CD4-positive, alpha-beta T cell treated with Interleukin-2 at 100 ng/mL for 4 hours (primary cell): ENCODE measurements around the gene RNF114.
"Not testable (repeated sequence)": the region's sequence is repeated elsewhere in the genome, so short reads cannot be mapped to it uniquely, and the experiment has no call there.

Experiments used
- DNase-seq: peaks from one replicate; pipeline ENCODE4 v3.0.0-alpha.2; 2020; ENCODE audit warnings: low spot score

Gene RNF114, protein sequence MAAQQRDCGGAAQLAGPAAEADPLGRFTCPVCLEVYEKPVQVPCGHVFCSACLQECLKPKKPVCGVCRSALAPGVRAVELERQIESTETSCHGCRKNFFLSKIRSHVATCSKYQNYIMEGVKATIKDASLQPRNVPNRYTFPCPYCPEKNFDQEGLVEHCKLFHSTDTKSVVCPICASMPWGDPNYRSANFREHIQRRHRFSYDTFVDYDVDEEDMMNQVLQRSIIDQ

DNA sequence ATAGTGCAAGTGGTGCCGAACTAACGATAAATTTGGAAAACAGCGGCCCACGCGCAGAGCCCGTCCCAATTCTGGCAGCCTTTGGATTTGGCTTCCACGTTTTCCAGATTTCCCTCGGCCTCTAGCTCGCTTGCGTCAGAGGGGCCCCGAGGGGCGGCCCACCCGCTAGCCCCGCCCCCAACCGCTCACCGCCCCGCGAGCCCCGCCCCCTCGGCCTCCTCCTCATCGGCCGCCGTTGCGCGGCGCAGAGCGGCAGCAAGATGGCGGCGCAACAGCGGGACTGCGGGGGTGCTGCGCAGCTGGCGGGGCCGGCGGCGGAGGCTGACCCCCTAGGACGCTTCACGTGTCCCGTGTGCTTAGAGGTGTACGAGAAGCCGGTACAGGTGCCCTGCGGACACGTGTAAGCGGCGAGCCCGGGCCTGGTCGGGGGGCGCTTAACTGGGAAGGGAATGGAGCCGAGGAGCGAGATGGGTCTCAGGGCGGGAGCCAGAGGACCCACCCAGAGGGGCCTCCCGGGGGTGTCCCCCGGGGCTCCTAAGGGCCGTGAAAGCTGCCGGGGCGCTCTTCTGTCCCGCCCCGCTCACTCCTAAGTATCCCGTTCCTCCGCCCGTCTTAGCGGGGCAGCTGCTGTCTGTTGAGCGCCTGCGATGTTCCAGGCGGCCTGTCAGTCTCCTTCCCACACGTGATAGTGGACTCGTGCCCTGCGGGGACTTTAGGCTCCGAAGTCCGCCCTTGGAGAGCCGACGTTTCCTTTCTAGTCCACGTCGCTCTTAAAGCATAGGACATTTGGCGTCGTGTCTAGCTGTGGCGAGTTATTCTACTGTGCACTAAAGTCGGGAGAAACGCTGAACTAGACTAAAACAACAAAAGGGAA lies at the start of gene RNF114:
Gene RNF114, plus strand, starts transcription at position 245 of the 874 bp plus-strand sequence. Its CDS starts 16 bp downstream, at position 261.
- peak; percentile 92 for DNase-seq

DNA sequence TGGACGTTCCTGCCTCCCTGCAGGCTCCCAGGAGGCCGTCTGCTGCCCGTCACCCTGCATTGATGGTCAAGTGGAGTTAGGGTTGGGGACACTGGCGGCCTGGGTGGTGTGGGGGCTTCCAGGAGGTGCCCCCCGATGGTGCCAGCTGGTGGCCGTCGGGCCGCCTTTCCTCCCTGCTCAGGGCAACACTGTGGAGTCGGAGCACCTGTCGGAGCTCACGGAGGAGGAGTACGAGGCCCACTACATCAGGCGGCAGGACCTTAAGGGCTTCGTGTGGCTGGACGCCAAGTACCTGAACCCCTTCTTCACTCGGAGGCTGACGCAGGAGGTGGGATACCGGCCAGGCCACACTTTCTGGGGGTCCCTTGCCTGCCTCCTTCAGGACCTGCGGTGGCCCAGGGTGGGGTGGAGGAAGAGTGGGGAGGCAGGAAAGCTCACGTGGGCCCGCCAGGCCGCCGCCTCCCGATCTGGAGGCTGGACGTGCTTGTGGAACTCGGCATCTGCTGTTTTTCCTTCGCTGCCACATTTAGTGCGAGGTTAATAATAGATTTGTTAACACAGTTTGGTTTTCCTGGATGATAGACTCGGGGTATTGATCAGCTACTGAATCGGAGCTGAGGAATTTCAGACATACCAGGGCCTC lies 49.5 kb upstream of the RNF114 start:
- DNase-seq, result no peak

- DNase-seq, result no peak
Measured at GRCh38 chr20:49887251-49888211, 48.7 kb upstream of the RNF114 start.

DNA sequence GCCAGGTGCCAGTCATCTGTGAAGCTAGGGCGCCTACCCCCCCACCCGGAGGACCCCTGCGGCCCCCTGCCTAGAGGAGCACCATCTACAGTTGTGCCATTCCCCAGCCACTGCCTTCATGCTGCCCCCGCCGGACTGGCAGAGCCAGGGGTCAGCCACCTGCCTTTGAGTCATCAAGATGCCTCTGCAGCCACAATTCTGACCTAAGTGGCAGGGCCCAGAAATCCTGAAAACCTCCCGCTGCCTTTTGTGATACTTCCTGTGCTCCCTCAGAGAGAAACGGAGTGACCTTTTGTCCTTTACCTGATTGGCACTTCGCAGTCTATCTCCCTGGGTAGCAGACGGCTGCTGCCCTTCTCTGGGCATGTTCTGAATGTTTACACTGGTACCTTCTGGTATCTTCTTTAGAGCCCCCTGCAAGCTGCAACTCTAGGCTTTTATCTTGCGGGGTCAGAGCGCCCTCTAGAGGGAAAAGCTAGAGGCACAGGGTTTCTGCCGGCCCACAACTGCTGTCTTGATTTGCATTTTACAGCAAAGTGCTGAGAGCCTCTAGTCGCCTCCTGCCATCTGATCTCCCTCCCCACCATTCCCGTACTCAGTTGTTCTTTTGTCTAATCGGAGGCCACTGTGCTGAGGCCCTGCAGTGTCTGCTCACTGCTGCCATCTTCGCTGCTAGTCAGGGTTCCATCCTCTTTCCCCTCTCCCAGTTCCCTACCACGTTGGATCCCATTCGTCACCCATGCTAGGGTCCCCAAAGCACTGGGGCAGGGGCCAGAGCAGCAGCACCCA lies 47.8 kb upstream of the RNF114 start:
- DNase-seq, result peak; percentile 54

DNA sequence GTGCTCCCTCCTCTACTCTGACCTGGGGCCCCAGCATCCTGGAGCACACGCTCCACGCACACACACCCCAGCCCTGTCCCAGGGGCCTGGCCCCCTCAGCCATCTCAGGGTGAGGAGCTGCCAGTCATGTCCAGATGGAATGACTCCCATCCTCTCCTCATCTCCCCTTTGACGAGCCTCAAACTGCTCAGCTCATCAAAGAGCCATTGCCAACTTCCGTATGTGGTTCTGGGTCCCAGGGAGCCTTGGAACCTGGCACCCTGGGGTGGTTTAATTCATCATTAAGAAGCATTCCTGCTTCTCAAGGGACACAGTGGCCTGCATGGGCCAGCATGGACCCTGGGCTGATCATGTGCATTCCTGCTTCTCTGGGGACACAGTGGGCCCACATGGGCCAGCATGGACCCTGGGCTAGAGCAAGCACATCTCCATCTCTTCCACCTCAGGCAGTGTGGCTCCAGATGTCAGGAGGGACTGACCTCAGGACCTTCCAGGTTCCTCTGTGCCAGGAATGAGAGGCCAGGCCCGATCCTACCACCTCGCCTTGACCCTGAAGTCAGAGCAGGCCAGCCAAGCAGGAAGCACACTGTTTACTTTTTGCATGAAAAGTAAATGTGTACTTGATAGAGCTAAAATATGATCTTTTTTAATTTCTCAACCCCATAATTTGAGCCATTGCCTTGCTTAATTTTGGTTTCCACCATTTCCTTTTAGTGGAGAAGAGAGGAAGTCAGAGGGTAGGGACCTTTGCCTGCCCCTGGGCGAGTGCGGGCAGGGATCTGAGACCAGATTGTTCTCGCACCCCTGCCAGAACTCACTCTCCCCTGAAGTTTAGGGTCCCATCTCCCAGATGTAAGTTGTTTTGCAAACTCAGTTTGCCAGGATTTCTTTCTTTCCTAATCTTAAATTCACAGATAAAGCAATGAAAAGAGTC lies 46.9 kb upstream of the RNF114 start:
- no peak for DNase-seq

- no peak for DNase-seq
Measured at GRCh38 chr20:49889935-49890333, 46.3 kb upstream of the RNF114 start.

DNA sequence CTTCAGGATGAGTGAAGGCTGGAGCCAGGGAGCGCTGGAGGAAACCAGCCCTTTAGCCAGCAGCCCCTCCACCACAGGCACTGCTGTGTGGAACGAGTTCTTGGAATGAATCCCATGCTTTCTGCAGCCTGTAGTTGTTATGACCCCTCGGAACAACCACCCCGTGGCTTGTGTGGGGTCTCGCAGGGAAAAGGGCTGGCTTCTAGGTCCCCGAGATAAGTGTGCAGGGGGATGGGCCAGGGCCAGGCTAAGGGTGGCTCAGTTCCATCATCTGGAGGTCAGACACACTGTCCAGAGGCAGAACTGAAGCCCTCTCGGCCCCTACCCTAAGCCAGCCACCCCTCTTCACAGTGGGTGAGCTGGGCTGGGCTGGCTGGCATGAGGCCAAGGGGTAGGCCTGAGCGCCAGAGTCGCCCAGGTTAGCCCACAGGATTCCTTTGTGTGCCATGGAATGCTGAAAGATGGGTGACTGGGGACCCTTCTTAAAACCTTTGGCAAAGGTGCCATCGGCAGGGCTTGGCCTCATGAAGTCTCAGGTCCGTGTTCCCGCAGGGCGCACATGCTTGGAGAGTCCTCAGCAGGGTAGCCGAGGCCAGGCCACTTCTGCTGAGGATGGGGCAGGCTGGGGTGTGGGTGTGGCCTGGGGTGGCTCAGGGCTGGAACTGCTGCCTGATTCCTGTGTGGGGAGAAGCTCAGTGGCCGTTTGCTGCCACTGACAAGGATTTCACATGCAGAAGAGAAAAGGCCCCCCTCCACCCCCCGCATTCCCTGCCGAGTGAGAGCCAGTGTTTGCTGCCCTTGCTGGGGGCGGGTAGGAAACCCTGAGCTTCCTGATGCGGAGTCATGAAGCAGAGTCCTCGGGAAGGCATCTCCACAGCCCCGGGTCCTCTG lies 45.5 kb upstream of the RNF114 start:
- no peak for DNase-seq

DNA sequence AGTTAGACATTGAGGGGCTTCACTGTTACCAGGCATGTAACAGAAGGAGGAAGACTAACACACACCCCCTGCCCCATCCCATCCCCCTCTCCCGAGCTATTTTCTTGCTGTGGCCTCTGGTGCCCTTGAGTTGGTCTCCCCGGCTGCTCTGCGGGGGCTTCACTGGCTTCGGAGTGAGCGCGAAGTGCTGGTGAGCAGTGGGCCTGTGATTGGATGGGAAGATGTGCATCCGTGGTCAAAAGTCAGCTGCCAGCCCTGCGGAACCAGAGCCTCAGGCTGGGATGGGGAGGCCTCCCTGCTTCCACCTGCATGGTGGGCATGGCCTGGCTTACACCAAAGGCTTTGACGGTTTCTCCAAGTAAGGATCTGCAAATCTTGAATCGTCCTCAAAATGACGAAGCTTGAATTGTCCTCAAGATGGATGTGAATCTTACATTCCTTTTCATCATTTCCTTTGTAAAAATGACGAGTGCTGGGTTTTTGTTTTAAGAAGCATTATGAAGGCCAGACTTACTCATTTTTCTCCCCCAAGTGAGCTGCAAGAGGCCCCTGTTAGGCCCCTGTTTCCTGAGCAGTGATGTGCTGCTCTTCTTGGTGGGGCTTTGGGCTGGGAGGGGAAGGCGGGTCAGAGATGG lies 44.6 kb upstream of the RNF114 start:
- DNase-seq, result no peak

GRCh38 chr20:49892260-49892659 lies 43.9 kb upstream of the RNF114 start:
- DNase-seq, result no peak

- no peak for DNase-seq
Measured at GRCh38 chr20:49892817-49893216, 43.4 kb upstream of the RNF114 start.

- DNase-seq, result peak; percentile 8
Measured at GRCh38 chr20:49893242-49894072, 42.7 kb upstream of the RNF114 start.

DNA sequence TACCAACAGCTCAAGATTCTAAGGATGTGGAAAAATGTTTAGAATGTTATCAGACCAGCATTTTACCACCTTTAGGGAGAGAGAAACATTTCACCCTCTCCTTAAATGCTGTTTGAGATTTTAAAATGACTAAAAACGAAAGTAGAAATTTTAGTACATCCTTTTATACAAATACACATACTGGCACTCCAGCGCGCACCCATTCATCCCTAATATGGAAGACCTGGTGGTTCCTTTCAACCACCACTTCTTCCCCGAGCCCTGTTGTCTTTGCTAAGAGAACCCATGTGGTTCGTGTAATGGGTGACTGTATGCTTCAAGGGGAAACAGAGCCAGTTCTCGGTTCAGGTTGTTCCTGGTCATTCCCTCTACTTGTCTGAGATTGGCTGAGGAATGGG lies 42.1 kb upstream of the RNF114 start:
- peak; percentile 8 for DNase-seq

GRCh38 chr20:49895474-49896093 lies 40.6 kb upstream of the RNF114 start:
- DNase-seq, result not testable (repeated sequence)

GRCh38 chr20:49896204-49896603 lies 40.0 kb upstream of the RNF114 start:
- DNase-seq, result no peak

DNA sequence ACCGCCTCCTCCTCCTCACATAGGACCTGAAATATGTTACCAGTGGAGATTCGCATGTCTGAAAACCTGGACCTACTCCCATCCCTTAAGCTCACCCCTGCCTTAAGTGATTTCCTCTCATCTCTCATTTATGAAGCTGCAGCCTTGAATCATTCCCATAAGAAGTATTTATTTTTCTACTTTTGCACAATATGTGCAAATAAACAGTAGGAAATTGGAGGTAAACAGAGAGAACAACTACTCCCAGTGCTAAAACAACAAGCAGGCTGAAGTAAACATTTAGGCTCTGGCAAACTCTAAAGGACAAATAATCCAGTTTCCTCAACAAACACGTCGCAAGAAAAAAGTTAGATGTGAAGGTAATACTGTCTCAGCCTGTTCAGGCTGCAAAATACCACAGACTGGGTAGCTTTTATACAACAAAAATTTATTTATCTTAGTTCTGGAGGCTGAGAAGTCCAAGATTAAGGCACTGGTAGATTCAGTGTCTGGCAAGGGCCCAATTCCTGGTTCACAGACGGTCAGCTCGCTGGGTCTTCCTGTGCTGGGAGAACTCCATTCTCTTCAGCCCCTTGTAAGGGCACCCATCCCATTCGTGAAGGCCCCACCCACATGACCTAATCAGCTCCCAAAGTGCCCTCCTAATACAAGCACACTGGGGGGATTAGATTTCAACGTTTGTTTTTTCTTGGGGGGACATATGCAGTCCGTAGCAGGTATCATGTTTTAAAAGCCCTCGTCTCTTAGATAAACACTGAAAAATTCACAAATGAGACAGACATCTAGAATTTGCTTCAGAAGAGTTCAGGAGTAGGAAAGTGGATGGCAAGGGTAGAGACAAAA lies 36.4 kb upstream of the RNF114 start:
- no peak for DNase-seq

GRCh38 chr20:49901588-49901987 lies 34.6 kb upstream of the RNF114 start:
- no peak for DNase-seq
